Activated CD4-positive, alpha-beta T cell treated with anti-CD3 and anti-CD28 coated beads for 24 hours (primary cell): Measurements from ENCODE around the gene TEDDM1.
"Not testable (repeated sequence)": the region's sequence is repeated elsewhere in the genome, so short reads cannot be mapped to it uniquely, and the experiment has no call there.

Source experiments
- DNase-seq, 2 donors: peaks; one replicate each; pipeline ENCODE4 v3.0.0-alpha.2; 2020; ENCODE audit warnings: low read depth in 2 of 2

TEDDM1 gene, protein sequence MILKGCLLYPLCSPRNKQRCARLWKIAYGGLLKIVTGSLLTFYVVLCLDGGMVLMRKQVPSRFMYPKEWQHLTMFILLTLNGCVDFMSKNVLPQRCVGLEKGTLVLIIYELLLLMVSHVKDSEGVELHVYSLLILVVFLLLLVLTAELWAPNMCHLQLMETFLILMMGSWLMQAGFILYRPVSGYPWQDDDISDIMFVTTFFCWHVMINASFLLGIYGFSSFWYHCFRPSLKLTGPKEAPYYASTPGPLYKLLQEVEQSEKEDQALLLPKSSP

GRCh38 chr1:182400567-182400966 lies at the start of gene TEDDM1:
TSS of gene TEDDM1 (minus strand) at chr1:182400667. CDS start at chr1:182400485, 182 bp downstream.
- DNase-seq: no peak

GRCh38 chr1:182450087-182450486 lies 49.6 kb upstream of the TEDDM1 start, which contains the start of gene RGSL1:
TSS of gene RGSL1 (plus strand) at chr1:182450146. CDS start at chr1:182450166, 20 bp downstream.
- no peak for DNase-seq

DNA sequence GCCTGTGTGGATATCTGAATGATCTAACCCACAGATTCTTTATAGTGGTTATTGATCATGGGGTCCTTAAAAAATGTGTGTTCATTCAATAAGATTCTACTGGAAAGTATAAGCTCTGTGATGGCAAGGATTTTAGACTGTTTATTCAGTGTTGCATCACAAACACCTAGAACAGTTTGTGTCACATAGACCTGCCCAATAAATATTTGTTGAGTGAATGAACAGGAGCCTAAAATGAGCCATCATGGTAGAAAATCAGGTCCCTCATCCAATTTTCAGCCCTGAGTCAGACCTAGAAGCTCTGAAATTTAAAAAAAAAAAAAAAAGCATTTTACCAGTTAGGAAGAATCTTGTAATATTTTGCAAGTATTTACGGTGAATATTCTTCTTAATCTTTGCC lies 47.2 kb upstream of the TEDDM1 start:
- no peak for DNase-seq

GRCh38 chr1:182447124-182447523 lies 46.7 kb upstream of the TEDDM1 start:
- not testable (repeated sequence) for DNase-seq

GRCh38 chr1:182446033-182446669 lies 45.7 kb upstream of the TEDDM1 start:
- DNase-seq: no peak

GRCh38 chr1:182444497-182444896 lies 44.0 kb upstream of the TEDDM1 start:
- no peak for DNase-seq

DNA sequence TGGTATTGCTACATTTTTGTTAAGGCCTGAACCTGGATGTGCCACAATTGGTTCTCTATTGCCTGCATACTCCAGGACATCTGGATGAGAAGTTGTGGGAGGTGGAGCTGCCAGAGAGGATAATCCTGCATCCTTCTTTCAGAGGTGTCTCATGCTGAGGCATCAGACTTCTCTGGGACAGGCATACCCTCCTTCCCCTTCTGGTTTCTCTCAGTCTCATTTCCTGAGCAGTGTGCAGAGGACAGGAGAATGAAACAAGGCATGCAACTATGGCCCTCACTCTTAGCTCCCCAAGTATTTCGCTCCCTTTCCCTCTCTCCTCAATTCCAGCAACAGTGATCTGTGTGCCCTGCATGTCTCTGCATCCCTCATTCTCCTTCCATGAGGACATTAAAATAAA lies 41.9 kb upstream of the TEDDM1 start:
- DNase-seq: no peak

DNA sequence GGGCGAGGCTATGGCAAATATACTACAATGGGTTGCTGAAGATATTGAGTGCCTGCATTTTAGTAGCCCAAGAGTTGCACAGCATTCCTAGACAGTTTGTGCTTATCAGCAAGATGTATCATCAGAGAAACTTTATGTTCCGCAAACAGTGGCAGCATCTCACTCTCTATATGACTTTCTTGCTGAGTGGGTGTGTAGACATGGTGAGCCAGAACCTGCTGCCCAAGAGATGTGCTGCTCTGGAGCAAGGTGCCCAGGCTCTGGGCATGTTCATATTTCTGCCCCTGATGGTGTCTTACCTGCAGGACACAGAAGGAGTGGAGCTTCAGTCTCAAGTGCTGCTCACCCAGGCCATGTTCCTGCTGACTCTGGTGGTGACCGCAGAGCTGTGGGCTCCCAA lies 41.3 kb upstream of the TEDDM1 start:
- DNase-seq: no peak

GRCh38 chr1:182438326-182438725 lies 37.9 kb upstream of the TEDDM1 start:
- DNase-seq: no peak

DNA sequence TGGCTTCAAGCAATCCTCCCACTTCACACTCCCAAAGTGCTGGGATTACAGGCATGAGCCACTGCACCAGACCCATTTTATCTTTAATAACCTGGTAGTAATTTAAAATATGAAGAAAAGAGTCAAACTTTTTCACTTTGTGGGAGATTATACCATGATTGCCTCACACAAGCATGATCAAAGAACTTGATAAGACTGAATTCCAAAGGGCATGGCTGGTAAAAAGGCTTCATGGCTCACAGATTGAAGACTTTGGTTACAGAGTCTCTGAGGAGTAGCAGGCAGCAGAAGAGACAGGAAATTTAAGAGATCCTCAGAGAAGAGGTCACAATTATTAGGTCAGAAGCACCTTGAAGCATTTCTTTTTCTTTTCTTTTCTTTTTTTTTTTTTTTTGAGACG lies 33.1 kb upstream of the TEDDM1 start:
- DNase-seq: no peak

DNA sequence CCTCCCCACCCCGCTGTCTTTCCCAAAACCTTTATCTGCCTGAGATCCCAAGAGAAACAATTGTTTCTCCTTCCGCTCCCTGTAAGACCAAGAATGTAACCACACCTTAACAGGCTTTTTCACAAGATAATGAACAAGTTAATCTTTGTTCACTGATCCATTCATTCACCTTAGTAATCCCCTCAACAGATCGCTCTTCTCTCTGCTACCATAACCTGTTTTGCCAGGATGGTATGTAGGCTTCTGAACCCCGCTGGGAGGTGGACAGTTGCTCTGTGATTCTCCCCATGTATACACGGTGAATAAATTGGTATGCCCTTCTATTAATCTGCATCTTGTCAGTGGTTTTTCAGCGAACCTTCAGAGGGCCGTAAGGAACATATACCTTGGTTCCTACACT lies 30.8 kb upstream of the TEDDM1 start:
- DNase-seq: no peak

GRCh38 chr1:182430263-182431068 lies 30.0 kb upstream of the TEDDM1 start:
- peak in 1 of 2 donors; percentile 6 for DNase-seq

GRCh38 chr1:182428043-182428442 lies 27.6 kb upstream of the TEDDM1 start:
- DNase-seq: no peak

- DNase-seq: no peak
Measured at GRCh38 chr1:182426442-182427430, 26.3 kb upstream of the TEDDM1 start.

- no peak for DNase-seq
Measured at GRCh38 chr1:182415789-182416188, 15.3 kb upstream of the TEDDM1 start.

- no peak for DNase-seq
Measured at GRCh38 chr1:182413969-182414368, 13.5 kb upstream of the TEDDM1 start.

DNA sequence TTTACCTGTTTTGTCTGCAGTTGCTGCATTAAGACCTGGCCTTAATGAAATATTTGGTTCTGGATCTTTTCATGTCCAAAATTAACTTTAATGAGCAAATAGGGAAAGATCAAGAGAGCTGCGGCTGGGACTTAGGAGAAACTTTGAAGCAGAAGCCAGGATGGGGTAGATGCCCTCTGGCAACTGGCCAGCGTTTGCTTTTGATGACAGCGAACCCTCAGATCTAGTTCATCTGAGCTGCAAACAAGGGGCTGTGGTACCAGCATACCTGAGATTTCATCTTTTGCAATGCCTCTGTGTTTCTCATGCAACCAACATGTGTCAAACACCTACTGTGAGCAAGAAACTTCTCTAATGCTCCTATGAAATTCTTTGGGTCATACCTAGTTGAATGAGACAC lies 13.0 kb upstream of the TEDDM1 start:
- DNase-seq: no peak

DNA sequence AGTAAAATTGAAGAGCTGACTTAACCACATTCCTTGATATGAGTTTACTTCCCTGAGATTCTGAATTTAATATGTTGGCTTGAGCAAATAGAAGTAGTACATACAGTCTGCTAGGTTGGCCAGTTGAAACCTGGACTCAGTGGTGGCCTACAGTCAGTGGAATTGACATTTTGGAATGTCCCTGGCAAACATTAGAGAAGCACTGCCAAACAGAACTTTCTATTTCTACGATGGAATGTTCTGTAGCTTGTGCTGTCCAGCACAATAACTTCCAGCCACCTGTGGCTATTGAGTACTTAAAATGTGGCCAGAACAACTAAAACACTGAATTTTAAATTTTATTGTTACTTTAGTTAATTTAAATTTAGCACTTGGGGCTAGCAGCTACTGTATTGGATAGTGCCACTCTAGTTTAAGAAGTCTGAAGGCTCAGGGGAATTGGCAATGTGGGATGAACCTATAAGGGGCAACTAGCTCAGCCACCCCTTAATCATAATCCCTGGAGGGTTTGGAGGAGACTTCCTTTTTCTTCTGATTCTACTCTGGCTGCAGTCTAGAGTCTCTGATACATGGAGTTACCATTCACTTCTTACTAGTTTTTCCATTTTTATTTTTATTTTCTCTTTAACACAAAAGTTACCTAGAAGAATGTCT lies 10.3 kb upstream of the TEDDM1 start:
- DNase-seq: no peak

- no peak for DNase-seq
Measured at GRCh38 chr1:182410138-182410537, 9.7 kb upstream of the TEDDM1 start.

DNA sequence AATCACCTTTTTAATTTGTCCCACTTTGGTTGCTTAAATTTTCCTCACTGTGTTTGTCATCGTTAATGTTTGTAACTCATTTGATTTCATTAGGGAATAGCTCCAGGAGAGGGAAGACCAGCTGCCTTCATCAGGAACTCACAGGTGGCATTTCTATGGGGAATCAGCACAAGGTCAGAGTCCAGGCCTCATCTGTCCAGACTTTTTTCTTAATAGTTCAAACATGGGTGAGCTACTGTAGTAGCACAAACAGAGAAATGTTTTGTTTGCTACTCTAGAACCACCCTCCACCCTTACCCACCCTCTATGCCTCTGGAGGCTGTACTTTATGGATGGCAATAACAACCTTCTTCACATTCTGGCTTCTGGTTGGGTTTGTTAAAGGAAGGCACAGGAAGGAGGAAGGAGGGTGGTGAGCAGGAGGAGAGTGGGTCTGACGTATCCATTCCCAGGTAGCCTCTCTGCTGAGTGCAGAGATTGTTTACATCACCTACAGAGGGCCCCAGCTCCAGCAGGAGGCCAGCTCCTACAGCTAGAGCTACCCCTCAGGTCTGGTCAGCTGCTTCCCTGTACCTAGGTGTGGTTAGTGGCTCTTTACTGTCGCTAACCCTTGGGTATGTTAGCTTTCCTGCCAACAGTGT lies 8.1 kb upstream of the TEDDM1 start:
- no peak for DNase-seq
